KG1 (cell line): ENCODE data around the gene ZNF512B.
"Not testable (repeated sequence)": the region's sequence is repeated elsewhere in the genome, so short reads cannot be mapped to it uniquely, and the experiment has no call there.

Experiments
- DNase-seq: peaks from one replicate; lab custom pipeline; 2025; lab: John Stamatoyannopoulos, UW

The ZNF512B gene

GRCh38 chr20:63969838-63970713, at the start of gene ZNF512B:
Gene ZNF512B, minus strand, starts transcription at chr20:63969930. Its CDS starts 1,980 bp downstream, at chr20:63967950.
- no peak for DNase-seq

- no peak for DNase-seq
These were observed 45.9 kb upstream of the ZNF512B start for GRCh38 chr20:64015635-64016034.

DNA sequence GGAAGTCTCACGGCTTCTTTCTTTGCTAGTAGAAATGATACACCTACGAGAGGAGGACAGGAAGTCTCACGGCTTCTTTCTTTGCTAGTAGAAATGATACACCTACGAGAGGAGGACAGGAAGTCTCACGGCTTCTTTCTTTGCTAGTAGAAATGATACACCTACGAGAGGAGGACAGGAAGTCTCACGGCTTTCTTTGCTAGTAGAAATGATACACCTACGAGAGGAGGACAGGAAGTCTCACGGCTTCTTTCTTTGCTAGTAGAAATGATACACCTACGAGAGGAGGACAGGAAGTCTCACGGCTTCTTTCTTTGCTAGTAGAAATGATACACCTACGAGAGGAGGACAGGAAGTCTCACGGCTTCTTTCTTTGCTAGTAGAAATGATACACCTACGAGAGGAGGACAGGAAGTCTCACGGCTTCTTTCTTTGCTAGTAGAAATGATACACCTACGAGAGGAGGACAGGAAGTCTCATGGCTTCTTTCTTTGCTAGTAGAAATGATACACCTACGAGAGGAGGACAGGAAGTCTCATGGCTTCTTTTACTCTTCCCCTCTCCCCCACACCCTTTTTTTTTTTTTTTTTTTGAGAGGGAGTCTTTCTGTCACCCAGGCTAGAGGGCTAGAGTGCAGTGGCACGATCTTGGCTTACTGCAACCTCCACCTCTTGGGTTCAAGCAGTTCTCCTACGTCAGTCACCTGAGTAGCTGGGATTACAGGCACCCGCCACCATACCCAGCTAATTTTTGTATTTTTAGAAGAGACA, 42.8 kb upstream of the ZNF512B start:
- not testable (repeated sequence) for DNase-seq

DNA sequence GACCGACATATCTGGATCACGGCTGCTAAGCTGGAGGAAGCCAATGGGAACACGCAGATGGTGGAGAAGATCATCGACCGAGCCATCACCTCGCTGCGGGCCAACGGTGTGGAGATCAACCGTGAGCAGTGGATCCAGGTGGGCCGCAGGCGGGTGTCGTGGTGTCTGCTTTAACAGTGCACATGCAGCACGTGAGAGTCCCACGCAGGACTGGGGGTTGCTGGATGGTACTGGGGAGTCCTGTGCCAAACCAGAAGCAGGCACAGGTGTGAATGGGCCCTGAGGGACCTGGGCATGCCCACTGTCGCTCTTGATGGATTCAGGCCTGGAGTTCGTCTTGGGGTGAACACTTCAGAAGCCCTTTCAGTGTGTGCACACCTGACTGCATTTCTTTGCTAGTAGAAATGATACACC, 41.6 kb upstream of the ZNF512B start:
- DNase-seq = no peak

GRCh38 chr20:64010711-64011237, 41.0 kb upstream of the ZNF512B start:
- no peak for DNase-seq

DNA sequence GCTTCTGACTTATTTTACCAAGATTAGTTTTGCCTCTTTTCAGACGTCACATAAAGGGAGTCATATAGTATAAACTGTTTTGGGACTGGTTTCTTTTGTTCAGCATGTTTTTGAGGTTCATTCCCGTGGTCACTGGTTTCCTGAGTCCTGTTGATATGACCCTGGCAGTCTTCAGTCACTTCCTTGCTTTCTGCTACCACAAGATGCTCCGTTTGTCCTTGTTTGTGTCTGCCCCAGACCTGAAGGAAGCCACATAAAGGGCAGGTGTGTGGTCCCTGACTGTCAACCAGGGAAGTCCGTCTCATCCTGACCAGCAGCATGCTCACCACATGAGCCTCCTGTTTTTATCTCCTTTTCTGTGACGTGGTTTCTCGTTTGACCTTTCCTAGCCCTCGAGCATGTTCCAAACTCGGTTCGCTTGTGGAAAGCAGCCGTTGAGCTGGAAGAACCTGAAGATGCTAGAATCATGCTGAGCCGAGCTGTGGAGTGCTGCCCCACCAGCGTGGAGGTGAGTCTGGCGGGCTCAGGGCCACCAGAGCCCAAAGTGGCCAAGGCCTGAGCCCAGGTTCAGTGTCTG, 40.2 kb upstream of the ZNF512B start:
- DNase-seq = no peak

- DNase-seq = no peak
These were observed 37.2 kb upstream of the ZNF512B start for GRCh38 chr20:64006902-64007301.

- DNase-seq = no peak
These were observed 36.8 kb upstream of the ZNF512B start for GRCh38 chr20:64006490-64006889.

GRCh38 chr20:64005394-64005793, 35.7 kb upstream of the ZNF512B start:
- DNase-seq = no peak

DNA sequence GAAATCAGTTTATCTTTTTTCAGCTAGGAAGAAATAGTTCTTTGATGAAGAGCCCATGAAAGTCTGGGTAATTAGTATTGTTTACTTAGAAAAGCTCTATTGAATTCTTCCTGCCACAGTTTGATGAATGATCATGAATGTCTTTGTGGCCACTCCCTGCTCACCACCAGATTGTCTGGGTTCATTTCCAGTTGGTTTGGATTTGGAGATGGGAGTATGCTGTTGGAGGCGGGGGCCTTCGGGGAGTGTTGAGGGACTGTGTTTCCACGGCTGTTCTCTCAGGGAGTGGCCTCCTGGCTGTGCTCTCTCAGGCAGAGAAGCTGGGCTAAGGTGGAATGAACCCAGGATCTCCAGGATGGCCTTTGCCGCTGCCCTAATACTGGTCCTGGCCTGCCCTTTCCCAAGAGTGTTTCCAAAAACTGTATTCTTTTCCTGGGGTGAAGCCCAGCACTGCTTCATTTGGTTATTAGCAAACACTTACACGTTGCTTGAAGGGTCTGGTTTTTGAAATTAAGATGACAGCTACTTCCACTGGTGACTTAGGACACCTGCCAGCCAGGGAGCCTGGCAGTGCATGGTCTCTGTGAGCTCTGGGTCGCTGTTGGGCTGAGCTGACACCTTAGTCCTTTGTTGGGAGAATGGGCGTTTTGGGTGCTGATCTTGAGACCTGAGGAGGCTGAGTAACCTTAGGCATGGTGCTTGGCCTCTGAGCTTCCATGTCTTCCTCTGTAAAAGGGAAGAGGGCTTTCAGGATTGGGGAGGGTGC, 34.4 kb upstream of the ZNF512B start:
- no peak for DNase-seq

DNA sequence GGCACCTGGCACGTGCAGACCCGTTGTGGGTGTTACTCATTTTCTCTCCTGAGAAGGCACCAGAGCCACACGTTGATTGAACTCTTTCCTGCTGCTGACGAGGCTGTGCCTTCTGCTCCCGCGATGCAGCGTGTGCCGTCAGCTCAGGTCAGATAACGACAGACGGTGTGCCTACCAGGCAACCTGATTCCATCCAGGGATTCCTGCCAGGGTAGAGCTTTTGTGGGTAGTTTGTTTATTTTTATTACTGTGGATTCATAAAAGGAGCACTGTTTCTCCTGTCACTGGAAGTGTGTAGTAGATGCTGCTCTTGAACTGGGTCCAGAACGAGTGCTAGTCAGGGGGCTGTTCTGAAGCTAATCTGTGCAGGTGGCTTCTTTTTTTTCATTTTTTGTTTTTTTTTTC, 31.9 kb upstream of the ZNF512B start:
- DNase-seq = no peak

GRCh38 chr20:64000906-64001305, 31.2 kb upstream of the ZNF512B start:
- no peak for DNase-seq

- no peak for DNase-seq
These were observed 13.2 kb upstream of the ZNF512B start for GRCh38 chr20:63982937-63983336.

GRCh38 chr20:63980806-63981728, 11.3 kb upstream of the ZNF512B start, which contains the start of gene PRPF6:
Gene PRPF6, plus strand, starts transcription at chr20:63981132. Its CDS starts 114 bp downstream, at chr20:63981246.
- DNase-seq = peak; percentile 95

- no peak for DNase-seq
These were observed 10.6 kb upstream of the ZNF512B start for GRCh38 chr20:63980317-63980805.

GRCh38 chr20:63979557-63980316, 10.0 kb upstream of the ZNF512B start, which contains the start of gene SAMD10:
Gene SAMD10, minus strand, starts transcription at chr20:63979642. Its CDS starts 175 bp downstream, at chr20:63979467.
- DNase-seq = peak; percentile 64

DNA sequence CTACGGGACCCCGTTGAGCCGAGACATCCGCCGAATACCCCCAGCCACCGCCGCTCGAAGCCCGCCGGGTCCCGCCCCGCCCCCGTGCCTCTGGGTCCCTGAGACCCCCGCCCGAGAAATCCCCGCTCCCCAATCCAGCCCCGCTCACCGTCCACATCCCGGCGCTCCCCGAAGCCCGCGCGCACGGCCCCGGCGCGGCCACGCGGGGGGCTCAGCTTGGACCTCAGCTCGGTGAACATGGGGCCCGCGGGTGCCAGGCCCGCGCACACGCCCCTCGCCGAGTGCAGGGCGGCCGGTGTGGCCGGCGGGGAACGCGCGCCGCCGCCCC, 9.5 kb upstream of the ZNF512B start:
- DNase-seq = no peak

GRCh38 chr20:63978319-63979228, 8.8 kb upstream of the ZNF512B start:
- no peak for DNase-seq
